GM12878 (cell line): Measurements from ENCODE around the gene MFNG. TPM values are rescaled to one million over a fixed set of nuclear protein-coding genes. Genes with fewer than 3 reads are reported as not detected.

ENCODE experiments used
- ATAC-seq: fragments of 200-7000 bp; cut with Tn5 transposase; 3 replicates; pipeline ENCODE4 v1.9.1; 2020; ENCODE audit warnings: mild to moderate bottlenecking, moderate library complexity
- BruUV-seq: library from RNA; stranded (reverse); fragments of 400-500 nt; replicated peaks from 2 replicates; lab custom pipeline; 2021; lab: Mats Ljungman, UMichigan
- CTCF ChIA-PET: fragments of 300-600 bp; sonication (Branson Sonifier 250); formaldehyde crosslinking; extraction: SDS; loops from one replicate; lab custom pipeline; 2021; ENCODE audit warnings: inconsistent platforms; lab: Yijun Ruan, JAX
- POLR2A ChIA-PET: fragments of 350-600 bp; formaldehyde crosslinking; extraction: SDS; loops from one replicate; lab custom pipeline; 2021; ENCODE audit warnings: inconsistent platforms; lab: Charles Lee
- RAD21 ChIA-PET: fragments of 300-600 bp; sonication (Branson Sonifier 250); formaldehyde crosslinking; loops from one replicate; lab custom pipeline; 2023; ENCODE audit warnings: antibody characterized with exemption; ENCODE audit not compliant: unreplicated experiment; lab: Charles Lee
- SMC1A ChIA-PET: fragments of 300-600 bp; sonication (Branson Sonifier 250); formaldehyde crosslinking; loops from one replicate; lab custom pipeline; 2023; ENCODE audit not compliant: unreplicated experiment, uncharacterized antibody; lab: Charles Lee
- DNase-seq: peaks from one replicate; pipeline ENCODE4 v3.0.0-alpha.2; 2011; ENCODE audit warnings: low read depth, low spot score
- FAIRE-seq: peaks from 3 replicates; lab custom pipeline; 2011; peaks lifted over from hg19 to GRCh38; lab: Jason Lieb, UNC
- H2AFZ ChIP-seq: 2 replicates; pipeline ENCODE4 v1.6.0; 2011; ENCODE audit warnings: low read depth, low read length, control low read depth; ENCODE audit not compliant: control insufficient read depth
- H3K27ac ChIP-seq: 2 replicates; pipeline ENCODE4 v1.5.1; 2011; ENCODE audit warnings: control low read depth; ENCODE audit not compliant: control insufficient read depth, insufficient read depth
- H3K27me3 ChIP-seq, 2 experiments: replicated peaks in 1 of 2; 2 replicates each; pipeline versions ENCODE4 v1.6.0 to v1.6.1; 2011; ENCODE audit warnings: low read length in 1 of 2; ENCODE audit not compliant: control insufficient read depth in 2 of 2, insufficient read depth in 2 of 2
- H3K36me3 ChIP-seq, 2 experiments: 2 replicates each; pipeline ENCODE4 v1.5.1; 2011; ENCODE audit warnings: low read length in 1 of 2; ENCODE audit not compliant: control insufficient read depth in 2 of 2, insufficient read depth in 2 of 2
- H3K4me1 ChIP-seq: 2 replicates; pipeline ENCODE4 v1.6.1; 2011; ENCODE audit warnings: mild to moderate bottlenecking, low read length, moderate library complexity, mixed read lengths; ENCODE audit not compliant: control insufficient read depth, insufficient read depth
- H3K4me2 ChIP-seq: 2 replicates; pipeline ENCODE4 v1.6.0; 2011; ENCODE audit warnings: control low read depth; ENCODE audit not compliant: control insufficient read depth, insufficient read depth
- H3K4me3 ChIP-seq: fragments of 200-600 bp; sonication (generic); 2 replicates; pipeline ENCODE4 v1.5.1; 2016
- H3K79me2 ChIP-seq: 2 replicates; pipeline ENCODE4 v1.6.0; 2011; ENCODE audit warnings: low read length; ENCODE audit not compliant: control insufficient read depth, insufficient read depth
- H3K9ac ChIP-seq: 2 replicates; pipeline ENCODE4 v1.8.0; 2011; ENCODE audit warnings: low read length, control low read depth, mixed read lengths; ENCODE audit not compliant: control insufficient read depth, insufficient read depth
- H3K9me3 ChIP-seq: replicated peaks from 3 replicates; pipeline ENCODE4 v1.5.1; 2011; ENCODE audit warnings: mild to moderate bottlenecking, low read length; ENCODE audit not compliant: control insufficient read depth, insufficient read depth
- H4K20me1 ChIP-seq: 2 replicates; pipeline ENCODE4 v1.6.0; 2011; ENCODE audit not compliant: control insufficient read depth, insufficient read depth
- BCL11A ChIP-seq: IDR thresholded peaks from 2 replicates; pipeline ENCODE4 v1.6.1; 2011; ENCODE audit warnings: low read depth, low read length
- BCLAF1 ChIP-seq: fragments of 450-650 bp; IDR thresholded peaks from 2 replicates; pipeline ENCODE4 v1.6.1; 2017; ENCODE audit warnings: antibody characterized with exemption, mild to moderate bottlenecking, moderate library complexity
- CEBPB ChIP-seq, 2 experiments: fragments of 150-350 bp in 1 of 2; IDR thresholded peaks; 2 replicates each; pipeline ENCODE4 v1.6.1; 2012 to 2014; ENCODE audit warnings: low read depth in 2 of 2, low read length in 2 of 2, borderline replicate concordance in 1 of 2, inconsistent platforms in 1 of 2
- ESRRA ChIP-seq: IDR thresholded peaks from 2 replicates; pipeline ENCODE4 v1.6.1; 2012; ENCODE audit warnings: mild to moderate bottlenecking, low read length, improper control_type of control experiment
- MTA2 ChIP-seq: fragments of 450-650 bp; IDR thresholded peaks from 2 replicates; pipeline ENCODE4 v1.6.1; 2016; ENCODE audit warnings: low read depth, mild to moderate bottlenecking, moderate library complexity
- RELB ChIP-seq: fragments of 450-650 bp; IDR thresholded peaks from 2 replicates; pipeline ENCODE4 v1.6.1; 2017; ENCODE audit warnings: low read depth, mild to moderate bottlenecking, moderate library complexity
- REST ChIP-seq: IDR thresholded peaks from 2 replicates; pipeline ENCODE4 v1.6.1; 2012; ENCODE audit warnings: mild to moderate bottlenecking, low read depth, low read length
- ZNF24 ChIP-seq: fragments of 450-650 bp; IDR thresholded peaks from 2 replicates; pipeline ENCODE4 v1.6.1; 2017; ENCODE audit warnings: antibody characterized with exemption, mild to moderate bottlenecking
- WGBS: methylation state at CpG from one replicate; pipeline ENCODE4 v1.1.6; 2016; ENCODE audit warnings: low lambda C conversion rate; ENCODE audit not compliant: insufficient replicate concordance, insufficient coverage; ENCODE audit errors: missing lambda C conversion rate; 5-methylcytosine and 5-hydroxymethylcytosine counted together
- in situ Hi-C: fragments of 300-500 bp; cut with MboI; formaldehyde crosslinking; loops from 9 replicates; pipeline ENCODE4 v1.14.3; 2018; ENCODE audit warnings: mixed read lengths
- intact Hi-C: fragments of 100-400 bp; cut with micrococcal nuclease; formaldehyde crosslinking; loops from one replicate; pipeline ENCODE4 v1.14.2; 2022; ENCODE audit not compliant: unreplicated experiment
- polyA plus RNA-seq, 11 experiments: library from polyadenylated mRNA; depleted of rRNA in 4 of 11; unstranded in 6 of 11; stranded (reverse) in 5 of 11; fragments of >200 nt; fragmentation: Nextera tagmentation in 4 of 11; fragmentation: Illumina TruSeq in 1 of 11; extraction: Ambion mirVana in 4 of 11; extraction: Trizol in 1 of 11; gene quantifications; 1 replicate in 1 of 11; 2 replicates in 10 of 11; pipeline versions ENCODE4 v1.2.1 to v1.2.3, GENCODE V29; 2011 to 2016; ENCODE audit warnings: inconsistent platforms in 2 of 11, missing spikeins in 2 of 11, low read depth in 1 of 11
- total RNA-seq, 4 experiments: library from RNA; depleted of rRNA in 3 of 4; stranded (reverse); fragments of >200 nt in 3 of 4; fragmentation: Illumina TruSeq in 1 of 4; extraction: Trizol in 1 of 4; gene quantifications; 2 replicates each; pipeline versions ENCODE4 v1.2.1 to v1.2.3, GENCODE V29; 2013 to 2021

Gene MFNG
- total and polyA plus RNA-seq, 10 of the 15 experiments (the other 5 are each of a cell fraction or from before 2014, with no cell fraction given) = 11.5 to 117 (median 68.5) TPM

- no peak for TF ChIP-seq BCLAF1
Observed at GRCh38 chr22:37486224-37486845, at the start of gene MFNG (continued).

GRCh38 chr22:37535159-37535558, 49.0 kb upstream of the MFNG start:
- 95% methylated on average over 6 of the region's 6 CpGs for WGBS
- intact Hi-C loops = loop anchor here (5.0 to 10.0 kb wide), 3 partner anchors 147 to 400 kb away; no protein-coding TSS in a partner anchor
- no peak for TF ChIP-seq CEBPB (IDR thresholded peaks at IDR 0.05; ENCODE audit: borderline replicate concordance in 1 of 2, low read depth in 2 of 2, low read length in 2 of 2)
- no peak for TF ChIP-seq REST
- no peak for TF ChIP-seq BCL11A
- TF ChIP-seq MTA2 = no peak
- TF ChIP-seq RELB = no peak
- TF ChIP-seq ZNF24 = no peak
- no peak for TF ChIP-seq BCLAF1
- TF ChIP-seq ESRRA = no peak

More at GRCh38 chr22:37535159-37535558, 49.0 kb upstream of the MFNG start:
- H3K4me1 ChIP-seq = peaks cover 16% of the 10 kb centered on the region
- no peaks in the 10 kb centered on the region for H3K27me3 ChIP-seq
- ChIA-PET POLR2A (no interaction called here), SMC1A (no interaction called here), CTCF (interaction anchor here (2.6 to 2.9 kb wide), 2 partner anchors 32 to 57 kb away, joined by 12 to 20 read pairs; no protein-coding TSS in a partner anchor), RAD21 (interaction anchor here (2.7 kb wide), 1 partner anchor 32 kb away, joined by 13 read pairs; no protein-coding TSS in a partner anchor)
- BruUV-seq = no TSS peak
- H3K79me2 ChIP-seq = no peaks in the 10 kb centered on the region
- in situ Hi-C loops = no loop called here
- FAIRE-seq (no peak), ATAC-seq (no peak), DNase-seq (no peak)
- no peak overlapping the region for H2AFZ ChIP-seq
- no peaks in the 10 kb centered on the region for H3K9me3 ChIP-seq
- H3K4me3 ChIP-seq = no peak overlapping the region
- no peaks in the 10 kb centered on the region for H4K20me1 ChIP-seq
- H3K4me2 ChIP-seq = no peak overlapping the region
- H3K36me3 ChIP-seq = no peaks in the 10 kb centered on the region
- H3K27ac ChIP-seq = no peak overlapping the region
- no peak overlapping the region for H3K9ac ChIP-seq
